HG02981 (cell line): ENCODE results near the gene TRAF5.
"Not testable (repeated sequence)": the region's sequence is repeated elsewhere in the genome, so short reads cannot be mapped to it uniquely, and the experiment has no call there.

Experiments used
- ATAC-seq: cut with Tn5 transposase; IDR thresholded peaks from one replicate; pipeline ENCODE4 v1.9.1; 2021; ENCODE audit warnings: mild to moderate bottlenecking, moderate library complexity; ENCODE audit not compliant: unreplicated experiment

The TRAF5 gene

DNA sequence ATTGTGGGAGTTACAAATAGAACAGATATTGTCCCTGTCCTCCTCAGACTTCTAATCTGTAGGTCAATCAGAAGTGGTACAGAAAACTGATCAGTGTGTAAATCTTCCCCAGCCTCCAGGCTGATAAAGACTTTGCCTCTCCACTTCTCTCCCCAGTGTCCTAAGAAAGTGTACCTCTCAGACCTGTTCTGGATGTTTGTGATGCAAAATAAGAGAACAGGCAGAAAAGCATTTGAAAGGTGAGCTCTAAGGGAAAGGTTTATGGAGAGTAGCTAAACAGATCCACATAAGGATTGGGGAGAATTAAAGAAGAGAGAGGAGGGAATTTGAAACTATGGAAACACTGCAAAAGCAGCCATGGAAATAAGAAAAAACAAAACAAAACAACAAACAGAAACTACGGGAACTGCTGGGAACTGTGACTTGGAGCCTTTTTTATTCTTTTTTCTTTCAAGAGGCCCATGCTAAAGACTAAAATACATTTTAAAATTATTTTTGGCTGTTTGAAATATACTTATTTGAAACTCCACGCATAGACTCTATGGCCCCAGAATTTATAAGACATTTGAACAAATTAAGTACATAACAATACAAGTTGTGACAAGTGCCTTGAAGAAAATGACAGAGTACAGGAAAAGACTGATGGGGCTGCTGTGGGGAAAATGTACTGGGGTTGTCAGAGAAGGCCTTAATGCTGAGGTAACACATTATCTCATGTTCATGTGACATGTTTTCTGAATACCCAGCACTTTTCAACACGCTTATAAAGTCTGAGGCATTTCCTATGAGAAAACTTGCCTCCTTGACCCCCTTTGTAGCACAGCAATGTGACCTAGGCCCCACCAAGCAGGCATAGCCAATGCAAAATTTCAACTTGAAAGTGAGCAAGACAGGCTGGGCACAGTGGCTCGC is 51.2 kb downstream of the TRAF5 start:
- ATAC-seq, result no peak

- no peak for ATAC-seq
These were observed 52.2 kb downstream of the TRAF5 start for GRCh38 chr1:211378844-211379243.

- ATAC-seq, result no peak
These were observed 52.8 kb downstream of the TRAF5 start for GRCh38 chr1:211379446-211379845.

GRCh38 chr1:211381481-211382181 is 55.0 kb downstream of the TRAF5 start:
- ATAC-seq, result no peak

DNA sequence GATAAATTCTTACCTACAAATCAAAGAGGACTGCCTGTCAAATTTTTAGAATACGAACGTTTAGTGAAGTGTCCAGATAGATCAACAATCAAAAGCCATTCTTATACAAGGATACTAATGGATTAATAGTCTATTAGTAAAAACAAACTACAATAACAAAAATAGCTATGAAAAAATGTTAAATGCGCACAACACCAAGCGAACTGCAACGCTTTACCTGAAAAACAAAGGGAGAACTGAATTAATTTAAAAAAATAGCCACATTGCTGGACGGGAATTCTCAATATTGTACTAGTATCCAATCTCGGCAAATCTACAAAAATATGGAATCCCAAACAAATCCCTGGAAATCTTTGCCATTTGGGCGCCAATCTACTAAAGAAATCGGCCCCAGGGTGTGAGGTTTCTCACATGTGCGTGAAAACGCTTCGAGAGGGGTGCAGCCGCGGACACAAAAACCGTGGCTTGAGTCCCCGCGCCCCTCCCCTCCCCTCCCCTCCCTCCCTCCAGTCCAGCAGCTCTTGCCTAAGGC is 55.6 kb downstream of the TRAF5 start:
- ATAC-seq, result no peak

DNA sequence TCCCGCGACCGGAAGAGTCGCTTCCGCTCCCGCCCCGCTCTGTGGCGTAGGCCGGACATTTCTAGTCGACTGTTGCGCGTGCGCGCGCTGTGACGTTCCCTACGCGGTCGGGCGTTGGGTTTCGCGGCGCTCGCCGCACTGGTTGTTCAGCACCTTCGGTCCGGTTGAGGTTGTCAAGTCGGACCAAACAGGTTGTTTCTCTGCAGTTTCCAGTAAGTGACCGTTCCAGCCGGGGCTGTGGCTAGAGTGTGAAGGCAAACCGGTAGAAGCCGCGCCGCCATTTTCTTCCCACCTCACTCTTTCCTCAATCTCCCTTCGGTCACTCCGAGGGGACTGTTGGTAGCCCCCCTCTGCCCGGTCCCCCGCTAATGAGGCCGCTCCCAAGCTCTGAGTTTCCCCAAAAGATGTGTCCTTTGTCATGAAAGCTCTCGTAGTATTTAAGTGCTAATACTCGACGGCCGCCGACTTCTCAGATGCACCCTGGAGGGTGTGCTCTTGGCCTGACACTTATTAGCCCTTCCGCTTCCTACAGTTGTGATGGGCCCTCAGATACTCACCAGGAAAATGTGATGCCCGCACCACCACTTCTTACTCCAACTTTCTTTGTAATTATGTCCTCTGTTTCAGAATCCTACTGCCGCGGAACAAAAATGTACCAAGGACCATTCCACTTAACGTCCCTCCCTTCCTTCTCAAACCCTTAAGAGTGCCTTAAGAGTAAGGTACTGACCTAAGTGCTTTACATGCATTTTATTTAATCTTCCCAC is 56.3 kb downstream of the TRAF5 start:
- peak; percentile 97 for ATAC-seq

DNA sequence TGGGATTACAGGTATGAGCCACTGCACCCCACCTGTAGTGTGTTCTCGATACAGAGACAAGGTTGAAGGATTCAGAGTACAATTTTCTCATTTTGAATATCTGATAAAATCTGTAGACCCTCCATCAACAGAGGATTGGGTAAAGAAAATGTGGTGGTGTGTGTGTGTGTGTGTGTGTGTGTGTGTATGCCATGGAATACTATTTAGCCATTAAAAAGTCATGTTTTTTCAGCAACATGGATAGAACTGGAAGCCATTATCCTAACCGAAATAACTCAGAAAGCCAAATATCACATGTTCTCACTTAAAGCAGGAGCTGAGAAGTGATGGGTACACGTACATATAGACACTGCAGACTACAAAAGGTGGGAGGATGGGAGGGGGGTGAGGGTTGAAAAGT is 57.9 kb downstream of the TRAF5 start:
- ATAC-seq, result no peak

DNA sequence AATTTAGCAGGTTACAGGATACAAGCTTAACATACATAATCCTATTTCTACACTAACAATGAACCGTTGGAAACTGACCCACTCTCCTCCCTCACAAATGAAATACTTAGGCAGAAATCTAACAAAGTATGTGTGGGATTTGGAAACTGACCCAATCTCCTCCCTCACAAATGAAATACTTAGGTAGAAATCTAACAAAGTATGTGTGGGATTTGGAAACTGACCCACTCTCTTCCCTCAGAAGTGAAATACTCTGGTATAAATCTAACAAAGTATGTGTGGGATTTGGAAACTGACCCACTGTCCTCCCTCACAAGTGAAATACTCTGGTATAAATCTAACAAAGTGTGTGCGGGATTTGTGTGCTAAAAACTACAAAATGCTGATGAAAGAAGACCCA is 60.3 kb downstream of the TRAF5 start:
- no peak for ATAC-seq

DNA sequence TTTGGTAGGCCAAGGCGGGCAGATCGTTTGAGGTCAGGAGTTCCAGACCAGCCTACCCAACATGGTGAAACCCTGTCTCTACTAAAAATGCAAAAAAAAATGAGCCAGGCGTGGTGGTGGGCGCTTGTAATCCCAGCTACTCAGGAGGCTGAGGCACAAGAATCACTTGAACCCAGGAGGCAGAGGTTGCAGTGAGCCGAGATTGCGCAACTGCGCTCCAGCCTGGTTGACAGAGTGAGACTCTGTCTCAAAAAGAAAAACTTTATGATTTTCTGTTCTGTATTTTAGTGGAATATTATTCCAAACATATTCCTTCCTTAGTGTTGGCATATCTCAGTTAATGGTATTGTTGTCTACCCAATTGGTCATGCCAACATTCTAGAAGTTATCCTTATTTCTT is 64.2 kb downstream of the TRAF5 start:
- ATAC-seq, result not testable (repeated sequence)

DNA sequence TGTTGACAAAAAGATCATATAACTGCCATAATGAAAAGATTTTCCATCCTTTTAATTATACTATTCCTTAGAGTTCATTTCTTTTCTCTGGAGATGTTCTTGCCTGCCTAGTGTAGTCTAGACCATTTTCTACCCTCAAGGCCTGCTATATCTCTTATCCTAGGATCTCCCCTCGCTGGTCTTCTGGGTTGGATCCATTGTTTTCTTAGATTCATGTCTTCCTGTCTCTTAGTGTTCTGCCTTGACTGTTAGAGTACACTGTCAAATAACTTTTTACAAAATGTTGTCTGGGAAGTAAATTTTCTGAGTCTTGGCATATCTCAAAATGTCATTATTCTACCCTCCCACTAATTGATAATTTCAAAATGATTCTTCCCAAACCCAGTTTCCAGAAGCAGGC is 66.6 kb downstream of the TRAF5 start:
- no peak for ATAC-seq

GRCh38 chr1:211398266-211398930 is 71.8 kb downstream of the TRAF5 start:
- not testable (repeated sequence) for ATAC-seq

DNA sequence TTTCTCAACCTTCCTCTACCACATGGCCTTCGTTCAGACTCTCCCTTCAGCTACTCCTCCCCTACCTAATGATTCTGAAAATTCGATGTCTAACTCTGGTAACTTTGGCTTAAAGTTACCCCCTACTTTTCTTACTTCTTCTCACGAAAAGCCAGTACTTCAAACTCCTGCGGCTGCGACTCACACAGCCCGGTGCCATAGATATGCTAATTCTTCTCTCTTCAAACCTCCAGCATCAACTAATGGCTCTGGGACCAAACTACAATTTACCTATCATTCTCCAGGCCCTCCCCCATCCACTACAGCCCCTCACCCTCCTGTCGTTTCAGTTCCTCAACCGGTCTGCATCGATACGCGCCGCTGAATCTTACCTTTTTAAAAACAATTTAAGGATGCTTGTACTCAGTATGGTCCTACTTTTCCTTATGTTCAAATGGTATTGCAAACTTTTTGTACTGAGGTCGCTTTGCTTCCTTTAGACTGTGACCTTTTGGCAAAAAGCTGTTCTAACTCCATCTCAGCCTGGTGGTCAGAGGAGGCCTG is 73.3 kb downstream of the TRAF5 start:
- not testable (repeated sequence) for ATAC-seq

DNA sequence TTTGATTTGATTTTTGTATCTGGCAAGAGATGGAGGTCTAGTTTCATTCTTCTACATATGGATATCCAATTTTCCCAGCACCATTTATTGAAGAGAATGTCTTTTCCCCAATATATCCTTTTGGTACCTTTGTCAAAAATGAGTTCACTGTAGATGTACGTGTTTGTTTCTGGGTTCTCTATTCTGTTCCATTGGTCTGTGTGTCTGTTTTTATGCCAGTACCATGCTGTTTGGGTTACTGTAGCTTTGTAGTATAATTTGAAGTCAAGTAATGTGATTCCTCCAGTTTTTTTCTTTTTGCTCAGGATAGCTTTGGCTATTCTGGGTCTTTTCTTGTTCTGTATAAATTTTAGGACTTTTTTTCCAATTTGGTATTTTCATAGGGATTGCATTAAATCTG is 75.1 kb downstream of the TRAF5 start:
- ATAC-seq, result not testable (repeated sequence)

DNA sequence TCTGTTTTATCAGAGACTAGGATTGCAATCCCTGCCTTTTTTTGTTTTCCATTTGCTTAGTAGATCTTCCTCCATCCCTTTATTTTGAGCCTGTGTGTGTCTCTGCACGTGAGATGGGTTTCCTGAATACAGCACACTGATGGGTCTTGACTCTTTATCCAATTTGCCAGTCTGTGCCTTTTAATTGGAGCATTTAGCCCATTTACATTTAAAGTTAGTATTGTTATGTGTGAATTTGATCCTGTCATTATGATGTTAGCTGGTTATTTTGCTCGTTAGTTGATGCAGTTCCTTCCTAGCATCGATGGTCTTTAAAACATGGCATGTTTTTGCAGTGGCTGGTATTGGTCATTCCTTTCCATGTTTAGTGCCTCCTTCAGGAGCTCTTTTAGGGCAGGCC is 79.5 kb downstream of the TRAF5 start:
- ATAC-seq, result not testable (repeated sequence)

DNA sequence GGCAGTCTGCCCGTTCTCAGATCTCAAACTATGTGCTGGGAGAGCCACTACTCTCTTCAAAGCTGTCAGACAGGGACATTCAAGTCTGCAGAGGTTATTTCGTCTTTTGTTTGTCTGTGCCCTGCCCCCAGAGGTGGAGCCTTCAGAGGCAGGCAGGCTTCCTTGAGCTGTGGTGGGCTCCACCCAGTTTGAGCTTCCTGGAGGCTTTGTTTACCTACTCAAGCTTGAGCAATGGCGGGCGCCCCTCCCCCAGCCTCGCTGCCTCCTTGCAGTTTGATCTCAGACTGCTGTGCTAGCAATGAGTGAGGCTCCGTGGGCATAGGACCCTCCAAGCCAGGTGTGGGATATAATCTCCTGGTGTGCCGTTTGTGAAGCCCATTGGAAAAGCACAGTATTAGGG is 81.1 kb downstream of the TRAF5 start:
- ATAC-seq, result not testable (repeated sequence)

GRCh38 chr1:211411639-211412038 is 85.0 kb downstream of the TRAF5 start:
- ATAC-seq, result no peak

DNA sequence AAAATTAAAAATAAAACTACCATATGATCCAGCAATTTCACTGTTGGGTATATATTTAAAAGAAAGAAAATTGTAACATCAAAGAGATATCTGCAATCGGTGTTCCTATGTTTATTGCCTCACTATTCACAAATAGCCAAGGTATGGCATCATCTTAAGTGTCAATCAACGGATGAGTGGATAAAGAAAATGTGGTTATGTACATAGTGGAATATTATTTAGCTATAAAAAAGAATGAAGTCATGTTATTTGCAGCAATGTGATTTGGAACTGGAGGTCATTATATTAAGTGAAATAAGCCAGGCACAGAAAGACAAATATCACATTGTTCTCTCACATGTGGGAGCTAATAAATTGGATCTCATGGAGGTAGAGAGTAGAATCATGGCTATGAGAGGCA is 89.1 kb downstream of the TRAF5 start:
- ATAC-seq, result no peak

DNA sequence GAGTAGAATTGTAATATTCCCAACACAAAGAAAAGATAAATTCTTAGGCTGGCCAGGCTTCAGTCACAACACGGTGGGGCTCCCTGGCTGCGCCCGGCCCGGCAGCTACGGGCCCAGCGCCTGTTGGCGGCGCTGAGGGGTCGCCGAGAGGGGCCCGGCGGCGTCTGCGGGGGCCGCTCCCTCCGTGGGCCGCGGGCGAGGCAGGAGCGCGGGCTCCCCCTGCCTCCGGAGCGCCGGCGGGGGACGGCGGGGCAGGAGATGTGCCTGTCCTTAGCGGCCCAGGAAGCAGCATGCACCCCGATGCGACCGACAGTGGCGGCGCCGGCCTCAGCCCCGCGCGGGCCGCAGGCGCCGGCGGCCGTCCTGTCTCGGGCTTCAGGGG is 89.6 kb downstream of the TRAF5 start:
- peak; percentile 54 for ATAC-seq

GRCh38 chr1:211416628-211417323 is 90.1 kb downstream of the TRAF5 start:
- peak; percentile 62 for ATAC-seq

GRCh38 chr1:211420389-211420788 is 93.8 kb downstream of the TRAF5 start:
- ATAC-seq, result no peak
